Panc1 (cell line): ENCODE measurements around the gene SEPTIN2. TPM values are rescaled to one million over a fixed set of nuclear protein-coding genes. Genes with fewer than 3 reads are reported as not detected.

Source experiments
- ATAC-seq: fragments of 200-7000 bp; cut with Tn5 transposase; 2 replicates; pipeline ENCODE4 v1.9.1; 2020; ENCODE audit warnings: mild to moderate bottlenecking, moderate library complexity
- BruUV-seq: library from RNA; stranded (reverse); fragments of 400-500 nt; replicated peaks from 2 replicates; lab custom pipeline; 2021; lab: Mats Ljungman, UMichigan
- CTCF ChIA-PET: fragments of 300-600 bp; sonication (Branson Sonifier 250); formaldehyde crosslinking; loops from one replicate; lab custom pipeline; 2022; ENCODE audit warnings: antibody characterized with exemption; lab: Charles Lee
- POLR2A ChIA-PET: fragments of 300-600 bp; sonication (Branson Sonifier 250); formaldehyde crosslinking; loops from one replicate; lab custom pipeline; 2022; ENCODE audit warnings: antibody characterized with exemption; lab: Charles Lee
- DNase-seq: peaks from one replicate; pipeline ENCODE4 v3.0.0-alpha.2; 2010; ENCODE audit warnings: low read depth, low spot score
- H3K27ac ChIP-seq: 2 replicates; pipeline ENCODE4 v1.5.1; 2011; ENCODE audit warnings: mild to moderate bottlenecking, low read length, inconsistent platforms
- H3K27me3 ChIP-seq: fragments of 200-500 bp; sonication (Bioruptor generic); 2 replicates; pipeline ENCODE4 v1.6.0; 2014; ENCODE audit warnings: low read length, inconsistent platforms; ENCODE audit not compliant: control insufficient read depth, insufficient read depth
- H3K36me3 ChIP-seq: fragments of 200-500 bp; sonication (Bioruptor generic); 2 replicates; pipeline ENCODE4 v1.5.1; 2014; ENCODE audit warnings: inconsistent platforms, mild to moderate bottlenecking, low read length, moderate library complexity; ENCODE audit not compliant: control insufficient read depth, insufficient read depth
- H3K4me1 ChIP-seq: 2 replicates; pipeline ENCODE4 v1.5.1; 2011; ENCODE audit warnings: inconsistent platforms, mild to moderate bottlenecking, low read length, moderate library complexity; ENCODE audit not compliant: control insufficient read depth, insufficient read depth
- H3K4me3 ChIP-seq, 2 experiments: 2 replicates each; pipeline ENCODE4 v1.5.1; 2011 to 2012; ENCODE audit warnings: low read depth in 2 of 2, low read length in 2 of 2, mild to moderate bottlenecking in 2 of 2, inconsistent platforms in 1 of 2, moderate library complexity in 1 of 2
- H3K9me3 ChIP-seq: fragments of 200-500 bp; sonication (Bioruptor generic); 2 replicates; pipeline ENCODE4 v1.5.1; 2014; ENCODE audit warnings: low read depth, mild to moderate bottlenecking, inconsistent platforms, low read length, moderate library complexity; ENCODE audit not compliant: control insufficient read depth, insufficient read depth
- CTCF ChIP-seq: fragments of 450-650 bp; IDR thresholded peaks from 2 replicates; pipeline ENCODE4 v1.5.1; 2017; ENCODE audit warnings: mild to moderate bottlenecking
- POLR2AphosphoS5 ChIP-seq: IDR thresholded peaks from 2 replicates; pipeline ENCODE4 v1.6.1; 2012; ENCODE audit warnings: mild to moderate bottlenecking, low read depth, low read length, moderate library complexity
- SIN3A ChIP-seq: IDR thresholded peaks from 2 replicates; pipeline ENCODE4 v1.6.1; 2012; ENCODE audit warnings: low read depth, mild to moderate bottlenecking, low read length, moderate library complexity, borderline replicate concordance; ENCODE audit not compliant: insufficient read depth
- TCF7L2 ChIP-seq: IDR thresholded peaks from 2 replicates; pipeline ENCODE4 v1.6.1; 2011; ENCODE audit warnings: mild to moderate bottlenecking, low read depth, low read length, inconsistent platforms
- in situ Hi-C: cut with HindIII; loops from 2 replicates; pipeline ENCODE4 v1.10.0; 2016; ENCODE audit warnings: low sequenced_read_pairs, low pct_unique_long_range_greater_than_20kb
- intact Hi-C: fragments of 100-400 bp; cut with micrococcal nuclease; formaldehyde crosslinking; loops from one replicate; pipeline ENCODE4 v1.10.0; 2022; ENCODE audit not compliant: unreplicated experiment
- total RNA-seq: library from RNA; stranded (reverse); gene quantifications from one replicate; pipeline ENCODE4 v1.2.1, GENCODE V29; 2021; ENCODE audit not compliant: unreplicated experiment
- TF ChIP-seq, protein P1 (sequence below), 2 experiments: IDR thresholded peaks; 2 replicates each; pipeline ENCODE4 v1.6.1; 2011 to 2012; ENCODE audit warnings: low read depth in 2 of 2, control low read depth in 1 of 2, low read length in 1 of 2, mild to moderate bottlenecking in 1 of 2, moderate library complexity in 1 of 2; ENCODE audit not compliant: insufficient read depth in 1 of 2

The SEPTIN2 gene
- total RNA-seq, 1 experiment from 2014 or later = 303 TPM

- peaks cover 48% of the 10 kb centered on the region for H3K36me3 ChIP-seq
- ChIA-PET CTCF (no interaction called here), POLR2A (no interaction called here)
- no peak for TF ChIP-seq POLR2AphosphoS5
- no peak for TF ChIP-seq TCF7L2
- TF ChIP-seq, protein P1, sequence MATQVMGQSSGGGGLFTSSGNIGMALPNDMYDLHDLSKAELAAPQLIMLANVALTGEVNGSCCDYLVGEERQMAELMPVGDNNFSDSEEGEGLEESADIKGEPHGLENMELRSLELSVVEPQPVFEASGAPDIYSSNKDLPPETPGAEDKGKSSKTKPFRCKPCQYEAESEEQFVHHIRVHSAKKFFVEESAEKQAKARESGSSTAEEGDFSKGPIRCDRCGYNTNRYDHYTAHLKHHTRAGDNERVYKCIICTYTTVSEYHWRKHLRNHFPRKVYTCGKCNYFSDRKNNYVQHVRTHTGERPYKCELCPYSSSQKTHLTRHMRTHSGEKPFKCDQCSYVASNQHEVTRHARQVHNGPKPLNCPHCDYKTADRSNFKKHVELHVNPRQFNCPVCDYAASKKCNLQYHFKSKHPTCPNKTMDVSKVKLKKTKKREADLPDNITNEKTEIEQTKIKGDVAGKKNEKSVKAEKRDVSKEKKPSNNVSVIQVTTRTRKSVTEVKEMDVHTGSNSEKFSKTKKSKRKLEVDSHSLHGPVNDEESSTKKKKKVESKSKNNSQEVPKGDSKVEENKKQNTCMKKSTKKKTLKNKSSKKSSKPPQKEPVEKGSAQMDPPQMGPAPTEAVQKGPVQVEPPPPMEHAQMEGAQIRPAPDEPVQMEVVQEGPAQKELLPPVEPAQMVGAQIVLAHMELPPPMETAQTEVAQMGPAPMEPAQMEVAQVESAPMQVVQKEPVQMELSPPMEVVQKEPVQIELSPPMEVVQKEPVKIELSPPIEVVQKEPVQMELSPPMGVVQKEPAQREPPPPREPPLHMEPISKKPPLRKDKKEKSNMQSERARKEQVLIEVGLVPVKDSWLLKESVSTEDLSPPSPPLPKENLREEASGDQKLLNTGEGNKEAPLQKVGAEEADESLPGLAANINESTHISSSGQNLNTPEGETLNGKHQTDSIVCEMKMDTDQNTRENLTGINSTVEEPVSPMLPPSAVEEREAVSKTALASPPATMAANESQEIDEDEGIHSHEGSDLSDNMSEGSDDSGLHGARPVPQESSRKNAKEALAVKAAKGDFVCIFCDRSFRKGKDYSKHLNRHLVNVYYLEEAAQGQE (IDR thresholded peaks at IDR 0.05; ENCODE audit: insufficient read depth in 1 of 2, low read depth in 2 of 2, low read length in 1 of 2) = no peak
- no peak for TF ChIP-seq SIN3A
- no peak for TF ChIP-seq CTCF
- intact Hi-C loops (no loop called here), in situ Hi-C loops (no loop called here)
- peaks cover 9% of the 10 kb centered on the region for H3K4me1 ChIP-seq
- H3K27ac ChIP-seq = no peak overlapping the region
- DNase-seq (no peak), ATAC-seq (no peak)
- H3K9me3 ChIP-seq = no peaks in the 10 kb centered on the region
- BruUV-seq = no TSS peak
- H3K27me3 ChIP-seq = no peaks in the 10 kb centered on the region
- H3K4me3 ChIP-seq = no peak overlapping the region
These were observed 34.8 kb downstream of the SEPTIN2 start for GRCh38 chr2:241350530-241350877.

DNA sequence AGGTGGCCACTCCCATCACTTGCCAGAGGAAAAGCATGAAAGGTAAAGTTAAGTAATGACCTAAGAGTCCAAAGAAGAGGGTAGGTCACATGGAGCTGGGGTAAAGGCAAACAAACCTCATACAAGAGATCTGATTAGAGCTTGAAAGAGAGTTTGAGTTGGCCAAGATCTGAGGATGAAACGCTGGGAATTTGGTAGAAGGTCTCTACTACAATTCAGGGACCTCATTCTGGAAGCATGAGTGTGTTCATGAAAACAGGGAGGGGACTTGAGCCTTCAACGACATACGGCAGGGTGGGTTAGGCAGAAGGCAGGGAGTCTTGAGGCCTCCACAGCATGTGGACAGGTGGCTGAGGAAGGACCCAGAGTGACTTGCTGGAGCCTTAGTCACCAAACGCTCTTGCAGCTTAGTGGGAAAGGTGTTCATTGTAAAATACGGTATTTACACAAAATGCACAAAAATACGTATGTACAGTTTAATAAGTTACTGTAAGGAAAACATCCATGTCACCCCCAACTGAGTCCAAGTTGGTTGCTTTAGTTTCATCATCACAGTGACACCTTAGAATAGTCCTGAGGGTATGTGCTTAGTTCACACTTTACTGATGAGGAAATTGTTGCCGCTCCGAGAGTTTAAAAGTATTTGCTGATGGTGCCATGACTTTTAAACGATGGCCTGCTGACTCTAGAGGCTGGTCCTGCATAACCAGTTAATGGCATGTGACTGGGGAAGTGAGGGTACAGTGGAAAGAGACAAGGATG lies 35.3 kb downstream of the SEPTIN2 start:
- Histone ChIP-seq H3K9me3 (no peaks in the 10 kb centered on the region), H3K27me3 (no peaks in the 10 kb centered on the region), H3K27ac (no peak overlapping the region), H3K4me1 (peaks cover 9% of the 10 kb centered on the region), H3K4me3 (no peak overlapping the region), H3K36me3 (peaks cover 45% of the 10 kb centered on the region)
- TF ChIP-seq SIN3A (no peak), TCF7L2 (no peak), POLR2AphosphoS5 (no peak), CTCF (no peak)
- TF ChIP-seq, protein P1 (IDR thresholded peaks at IDR 0.05; ENCODE audit: insufficient read depth in 1 of 2, low read depth in 2 of 2, low read length in 1 of 2) = no peak
- ATAC-seq = no peak
- no TSS peak for BruUV-seq
- CTCF ChIA-PET = no interaction called here
- intact Hi-C loops = no loop called here
- in situ Hi-C loops = no loop called here
- POLR2A ChIA-PET = no interaction called here
- no peak for DNase-seq
